K562 (cell line): ENCODE results near the gene EDRF1.

ENCODE experiments used
- CTCF ChIP-seq, 3 experiments: IDR thresholded peaks in 2 of 3; conservative IDR thresholded peaks in 1 of 3; 2 replicates each; pipeline ENCODE4 v1.5.1; 2011 to 2012; ENCODE audit warnings: low read length in 3 of 3, mild to moderate bottlenecking in 3 of 3, control low read depth in 2 of 3, improper control_type of control experiment in 1 of 3, inconsistent platforms in 1 of 3, low read depth in 1 of 3, mixed read lengths in 1 of 3, moderate library complexity in 1 of 3; ENCODE audit not compliant: insufficient read depth in 2 of 3
- ETV6 ChIP-seq, 3 experiments: fragments of 150-350 bp in 1 of 3; sonication (generic) in 1 of 3; formaldehyde crosslinking in 1 of 3; IDR thresholded peaks; 2 replicates each; pipeline versions ENCODE4 v1.6.1 to v1.8.0; 2014 to 2022; ENCODE audit warnings: borderline replicate concordance in 2 of 3, low read depth in 2 of 3, antibody characterized with exemption in 1 of 3, low read length in 1 of 3, mild to moderate bottlenecking in 1 of 3, missing genetic modification reagents in 1 of 3
- MAZ ChIP-seq, 2 experiments: fragments of 450-650 bp in 1 of 2; sonication (generic) in 1 of 2; formaldehyde crosslinking; IDR thresholded peaks in 1 of 2; conservative IDR thresholded peaks in 1 of 2; 2 replicates each; pipeline versions ENCODE4 v1.4.0 to v1.5.0; 2020; ENCODE audit warnings: mild to moderate bottlenecking in 1 of 2, missing genetic modification reagents in 1 of 2
- NCOA2 ChIP-seq, 2 experiments: fragments of 450-650 bp; IDR thresholded peaks; 2 replicates each; pipeline ENCODE4 v1.6.1; 2018; ENCODE audit warnings: mild to moderate bottlenecking in 2 of 2, moderate library complexity in 1 of 2; ENCODE audit not compliant: partially characterized antibody in 2 of 2
- POLR2A ChIP-seq: fragments of 450-650 bp; conservative IDR thresholded peaks from 2 replicates; pipeline ENCODE4 v1.6.1; 2016
- RAD21 ChIP-seq, 2 experiments: fragments of 250-450 bp in 1 of 2; fragments of 450-650 bp in 1 of 2; sonication (Bioruptor Pico) in 1 of 2; formaldehyde crosslinking in 1 of 2; IDR thresholded peaks in 1 of 2; conservative IDR thresholded peaks in 1 of 2; 2 replicates each; pipeline versions ENCODE4 v1.4.0 to v1.8.0; 2020 to 2022; ENCODE audit warnings: mild to moderate bottlenecking in 2 of 2, moderate library complexity in 1 of 2
- RCOR1 ChIP-seq, 2 experiments: IDR thresholded peaks; 2 replicates each; pipeline ENCODE4 v1.6.1; 2012; ENCODE audit warnings: low read depth in 2 of 2, low read length in 2 of 2, borderline replicate concordance in 1 of 2, improper control_type of control experiment in 1 of 2
- RERE ChIP-seq: sonication (generic); formaldehyde crosslinking; IDR thresholded peaks from 2 replicates; pipeline ENCODE4 v1.8.0; 2023; ENCODE audit warnings: missing genetic modification reagents, mild to moderate bottlenecking, borderline replicate concordance
- TEAD2 ChIP-seq: fragments of 450-650 bp; IDR thresholded peaks from 2 replicates; pipeline ENCODE4 v1.6.1; 2016; ENCODE audit warnings: missing genetic modification characterization, control low read depth, missing compliant biosample characterization
- ZFP36 ChIP-seq: fragments of 150-350 bp; IDR thresholded peaks from 2 replicates; pipeline ENCODE4 v1.6.1; 2018; ENCODE audit warnings: low read length, low read depth; ENCODE audit not compliant: partially characterized antibody
- ZNF143 ChIP-seq: sonication (generic); formaldehyde crosslinking; IDR thresholded peaks from 2 replicates; pipeline ENCODE4 v1.9.0; 2022; ENCODE audit warnings: mild to moderate bottlenecking, missing genetic modification reagents

- TF ChIP-seq ETV6 (IDR thresholded peaks at IDR 0.05; ENCODE audit: borderline replicate concordance in 1 of 2, low read depth in 2 of 2, low read length in 1 of 2) (no peak), ETV6 (CRISPR knock-in tag; IDR thresholded peaks at IDR 0.05; ENCODE audit: borderline replicate concordance) (no peak), CTCF (IDR thresholded peaks at IDR 0.05 in 2 of 3, conservative IDR thresholded peaks at IDR 0.05 in 1 of 3; ENCODE audit: insufficient read depth in 2 of 3, low read depth in 1 of 3, low read length in 3 of 3) (no peak), ZNF143 (no peak), TEAD2 (tag) (no peak), POLR2A (no peak), MAZ (CRISPR knock-in tag; conservative IDR thresholded peaks at IDR 0.05 in 1 of 2, IDR thresholded peaks at IDR 0.05 in 1 of 2) (no peak), RAD21 (CRISPR knock-in tag; conservative IDR thresholded peaks at IDR 0.05 in 1 of 2, IDR thresholded peaks at IDR 0.05 in 1 of 2) (no peak), RCOR1 (IDR thresholded peaks at IDR 0.05; ENCODE audit: borderline replicate concordance in 1 of 2, low read depth in 2 of 2, low read length in 2 of 2) (no peak), ZFP36 (no peak), NCOA2 (IDR thresholded peaks at IDR 0.05; ENCODE audit: partially characterized antibody in 2 of 2) (no peak), RERE (CRISPR knock-in tag) (no peak)
Observed at GRCh38 chr10:125734823-125735222, 15.3 kb downstream of the EDRF1 start.
